DND-41 (cell line): ENCODE measurements around the gene USP1.

Experiments
- CTCF ChIP-seq: IDR thresholded peaks from 2 replicates; pipeline ENCODE4 v1.5.1; 2012; ENCODE audit warnings: borderline replicate concordance, low read length, moderate library complexity, mild to moderate bottlenecking; ENCODE audit not compliant: poor library complexity, severe bottlenecking; ENCODE audit errors: extremely low read depth
- EZH2 ChIP-seq: IDR thresholded peaks from 3 replicates; pipeline ENCODE4 v1.6.1; 2012; ENCODE audit warnings: borderline replicate concordance, low read depth, mild to moderate bottlenecking, moderate library complexity, low read length, inconsistent platforms; ENCODE audit not compliant: severe bottlenecking

- TF ChIP-seq EZH2 (no peak), CTCF (no peak)
Measured at GRCh38 chr1:62494137-62494536, 57.3 kb downstream of the USP1 start.
